Measurements from ENCODE around the gene SERTM2.

SERTM2 gene

GRCh38 chrX:111561851-111562250, 50.4 kb downstream of the SERTM2 start:
- no peak for DNase-seq

GRCh38 chrX:111567542-111568255, 56.3 kb downstream of the SERTM2 start:
- DNase-seq, result no peak

GRCh38 chrX:111568354-111568753, 56.9 kb downstream of the SERTM2 start:
- no peak for DNase-seq

DNA sequence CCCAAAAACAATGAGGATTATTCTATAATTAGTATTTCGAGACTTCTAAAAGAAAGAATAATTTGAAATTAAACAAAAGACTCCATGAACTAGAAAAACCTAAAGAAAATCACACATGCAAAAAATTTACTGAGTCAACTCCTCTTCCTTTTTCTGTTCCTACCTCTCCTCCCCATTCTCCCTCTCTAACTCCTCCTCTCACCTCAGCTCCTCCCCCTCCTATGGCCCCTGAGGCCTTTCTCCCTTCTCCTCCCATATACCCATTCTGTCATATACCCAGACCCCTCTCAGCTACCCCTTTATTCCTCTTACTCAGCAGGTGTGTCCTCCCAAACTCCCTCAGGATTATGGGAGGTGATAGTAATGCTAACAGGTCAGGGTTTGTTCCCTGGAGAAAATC, 57.4 kb downstream of the SERTM2 start:
- DNase-seq, result no peak
